GM18909 (cell line): Measurements from ENCODE around the gene RABEP1.

Experiments used
- ATAC-seq: cut with Tn5 transposase; IDR thresholded peaks from one replicate; pipeline ENCODE4 v1.9.1; 2021; ENCODE audit warnings: mild to moderate bottlenecking; ENCODE audit not compliant: unreplicated experiment, poor library complexity

The RABEP1 gene

GRCh38 chr17:5355421-5356129 is 73.5 kb downstream of the RABEP1 start:
- no peak for ATAC-seq

- no peak for ATAC-seq
Observed at GRCh38 chr17:5361426-5361825, 79.3 kb downstream of the RABEP1 start.

GRCh38 chr17:5362162-5362811 is 80.2 kb downstream of the RABEP1 start:
- no peak for ATAC-seq

GRCh38 chr17:5364156-5364555 is 82.1 kb downstream of the RABEP1 start:
- ATAC-seq: no peak

GRCh38 chr17:5364696-5365095 is 82.6 kb downstream of the RABEP1 start:
- ATAC-seq: no peak

GRCh38 chr17:5365831-5366230 is 83.7 kb downstream of the RABEP1 start:
- no peak for ATAC-seq

- ATAC-seq: no peak
Observed at GRCh38 chr17:5370411-5370810, 88.3 kb downstream of the RABEP1 start.

GRCh38 chr17:5373112-5373511 is 91.0 kb downstream of the RABEP1 start:
- no peak for ATAC-seq

- ATAC-seq: no peak
Observed at GRCh38 chr17:5378566-5379207, 96.6 kb downstream of the RABEP1 start.

GRCh38 chr17:5379351-5380107 is 97.4 kb downstream of the RABEP1 start:
- no peak for ATAC-seq

- ATAC-seq: no peak
Observed at GRCh38 chr17:5380491-5381135, 98.5 kb downstream of the RABEP1 start.

GRCh38 chr17:5381542-5381941 is 99.5 kb downstream of the RABEP1 start:
- no peak for ATAC-seq

GRCh38 chr17:5391678-5392077 is 109.6 kb downstream of the RABEP1 start:
- ATAC-seq: no peak

GRCh38 chr17:5396612-5397011 is 114.5 kb downstream of the RABEP1 start:
- no peak for ATAC-seq

- no peak for ATAC-seq
Observed at GRCh38 chr17:5399767-5400166, 117.7 kb downstream of the RABEP1 start.

- no peak for ATAC-seq
Observed at GRCh38 chr17:5405400-5405799, 123.3 kb downstream of the RABEP1 start.

GRCh38 chr17:5408186-5408585 is 126.1 kb downstream of the RABEP1 start:
- no peak for ATAC-seq

- ATAC-seq: no peak
Observed at GRCh38 chr17:5410594-5411272, 128.6 kb downstream of the RABEP1 start.

GRCh38 chr17:5413682-5414081 is 131.6 kb downstream of the RABEP1 start:
- no peak for ATAC-seq

GRCh38 chr17:5416901-5417300 is 134.8 kb downstream of the RABEP1 start:
- no peak for ATAC-seq
